Measurements from ENCODE around the gene CDCP2.
"Not testable (repeated sequence)": the region's sequence is repeated elsewhere in the genome, so short reads cannot be mapped to it uniquely, and the experiment has no call there.

CDCP2 gene

GRCh38 chr1:54177726-54178125, 24.9 kb upstream of the CDCP2 start:
- Histone ChIP-seq H3K9me3 (ENCODE audit: control insufficient read depth, insufficient read depth, low read length) (no peaks in the 10 kb centered on the region), H3K9ac (ENCODE audit: low read depth, low read length) (no peak overlapping the region), H3K4me1 (ENCODE audit: control insufficient read depth, insufficient read depth, low read length) (no peaks in the 10 kb centered on the region), H3K36me3 (ENCODE audit: control insufficient read depth, insufficient read depth, low read length) (no peaks in the 10 kb centered on the region), H3K27me3 (ENCODE audit: control insufficient read depth, insufficient read depth, low read length) (no peaks in the 10 kb centered on the region), H3K4me3 (ENCODE audit: low read depth, low read length) (no peak overlapping the region)

GRCh38 chr1:54176621-54177327, 24.0 kb upstream of the CDCP2 start:
- no peaks in the 10 kb centered on the region for H3K36me3 ChIP-seq (ENCODE audit: control insufficient read depth, insufficient read depth, low read length)

GRCh38 chr1:54174106-54174505, 21.3 kb upstream of the CDCP2 start:
- Histone ChIP-seq H3K4me3 (ENCODE audit: low read depth, low read length) (no peak overlapping the region), H3K4me1 (ENCODE audit: control insufficient read depth, insufficient read depth, low read length) (no peaks in the 10 kb centered on the region), H3K36me3 (ENCODE audit: control insufficient read depth, insufficient read depth, low read length) (no peaks in the 10 kb centered on the region), H3K27me3 (ENCODE audit: control insufficient read depth, insufficient read depth, low read length) (no peaks in the 10 kb centered on the region), H3K9ac (ENCODE audit: low read depth, low read length) (no peak overlapping the region), H3K9me3 (ENCODE audit: control insufficient read depth, insufficient read depth, low read length) (no peaks in the 10 kb centered on the region)

More at GRCh38 chr1:54176621-54177327, 24.0 kb upstream of the CDCP2 start:
- Histone ChIP-seq H3K9ac (ENCODE audit: low read depth, low read length) (no peak overlapping the region), H3K9me3 (ENCODE audit: control insufficient read depth, insufficient read depth, low read length) (no peaks in the 10 kb centered on the region), H3K4me3 (ENCODE audit: low read depth, low read length) (no peak overlapping the region), H3K27me3 (ENCODE audit: control insufficient read depth, insufficient read depth, low read length) (no peaks in the 10 kb centered on the region), H3K4me1 (ENCODE audit: control insufficient read depth, insufficient read depth, low read length) (no peaks in the 10 kb centered on the region)

GRCh38 chr1:54173681-54174080, 20.9 kb upstream of the CDCP2 start:
- H3K4me1 ChIP-seq (ENCODE audit: control insufficient read depth, insufficient read depth, low read length) = no peaks in the 10 kb centered on the region
- no peaks in the 10 kb centered on the region for H3K36me3 ChIP-seq (ENCODE audit: control insufficient read depth, insufficient read depth, low read length)
- no peak overlapping the region for H3K9ac ChIP-seq (ENCODE audit: low read depth, low read length)
- H3K27me3 ChIP-seq (ENCODE audit: control insufficient read depth, insufficient read depth, low read length) = no peaks in the 10 kb centered on the region
- H3K9me3 ChIP-seq (ENCODE audit: control insufficient read depth, insufficient read depth, low read length) = no peaks in the 10 kb centered on the region
- no peak overlapping the region for H3K4me3 ChIP-seq (ENCODE audit: low read depth, low read length)

- no peaks in the 10 kb centered on the region for H3K9me3 ChIP-seq (ENCODE audit: control insufficient read depth, insufficient read depth, low read length)
- H3K36me3 ChIP-seq (ENCODE audit: control insufficient read depth, insufficient read depth, low read length) = no peaks in the 10 kb centered on the region
- H3K4me3 ChIP-seq (ENCODE audit: low read depth, low read length) = no peak overlapping the region
- H3K4me1 ChIP-seq (ENCODE audit: control insufficient read depth, insufficient read depth, low read length) = no peaks in the 10 kb centered on the region
- no peaks in the 10 kb centered on the region for H3K27me3 ChIP-seq (ENCODE audit: control insufficient read depth, insufficient read depth, low read length)
- no peak overlapping the region for H3K9ac ChIP-seq (ENCODE audit: low read depth, low read length)
Measured at GRCh38 chr1:54172614-54173599, 20.1 kb upstream of the CDCP2 start.

GRCh38 chr1:54171606-54172005, 18.8 kb upstream of the CDCP2 start:
- no peak overlapping the region for H3K4me3 ChIP-seq (ENCODE audit: low read depth, low read length)
- no peak overlapping the region for H3K9ac ChIP-seq (ENCODE audit: low read depth, low read length)
- H3K4me1 ChIP-seq (ENCODE audit: control insufficient read depth, insufficient read depth, low read length) = no peaks in the 10 kb centered on the region
- H3K27me3 ChIP-seq (ENCODE audit: control insufficient read depth, insufficient read depth, low read length) = no peaks in the 10 kb centered on the region
- H3K36me3 ChIP-seq (ENCODE audit: control insufficient read depth, insufficient read depth, low read length) = no peaks in the 10 kb centered on the region
- H3K9me3 ChIP-seq (ENCODE audit: control insufficient read depth, insufficient read depth, low read length) = no peaks in the 10 kb centered on the region

GRCh38 chr1:54171016-54171415, 18.2 kb upstream of the CDCP2 start:
- Histone ChIP-seq H3K27me3 (ENCODE audit: control insufficient read depth, insufficient read depth, low read length) (no peaks in the 10 kb centered on the region), H3K36me3 (ENCODE audit: control insufficient read depth, insufficient read depth, low read length) (no peaks in the 10 kb centered on the region), H3K4me3 (ENCODE audit: low read depth, low read length) (no peak overlapping the region), H3K9me3 (ENCODE audit: control insufficient read depth, insufficient read depth, low read length) (no peaks in the 10 kb centered on the region), H3K4me1 (ENCODE audit: control insufficient read depth, insufficient read depth, low read length) (no peaks in the 10 kb centered on the region), H3K9ac (ENCODE audit: low read depth, low read length) (no peak overlapping the region)

GRCh38 chr1:54169068-54169467, 16.3 kb upstream of the CDCP2 start:
- Histone ChIP-seq H3K9me3 (ENCODE audit: control insufficient read depth, insufficient read depth, low read length) (no peaks in the 10 kb centered on the region), H3K4me3 (ENCODE audit: low read depth, low read length) (no peak overlapping the region), H3K9ac (ENCODE audit: low read depth, low read length) (no peak overlapping the region), H3K4me1 (ENCODE audit: control insufficient read depth, insufficient read depth, low read length) (no peaks in the 10 kb centered on the region), H3K27me3 (ENCODE audit: control insufficient read depth, insufficient read depth, low read length) (no peaks in the 10 kb centered on the region), H3K36me3 (ENCODE audit: control insufficient read depth, insufficient read depth, low read length) (no peaks in the 10 kb centered on the region)

GRCh38 chr1:54168206-54168965, 15.6 kb upstream of the CDCP2 start:
- Histone ChIP-seq H3K9ac (ENCODE audit: low read depth, low read length) (no peak overlapping the region), H3K4me1 (ENCODE audit: control insufficient read depth, insufficient read depth, low read length) (no peaks in the 10 kb centered on the region), H3K4me3 (ENCODE audit: low read depth, low read length) (no peak overlapping the region)

GRCh38 chr1:54167422-54168139, 14.8 kb upstream of the CDCP2 start:
- Histone ChIP-seq H3K36me3 (ENCODE audit: control insufficient read depth, insufficient read depth, low read length) (no peaks in the 10 kb centered on the region), H3K4me3 (ENCODE audit: low read depth, low read length) (no peak overlapping the region), H3K4me1 (ENCODE audit: control insufficient read depth, insufficient read depth, low read length) (no peaks in the 10 kb centered on the region), H3K9me3 (ENCODE audit: control insufficient read depth, insufficient read depth, low read length) (no peaks in the 10 kb centered on the region), H3K27me3 (ENCODE audit: control insufficient read depth, insufficient read depth, low read length) (no peaks in the 10 kb centered on the region), H3K9ac (ENCODE audit: low read depth, low read length) (no peak overlapping the region)

More at GRCh38 chr1:54168206-54168965, 15.6 kb upstream of the CDCP2 start:
- no peaks in the 10 kb centered on the region for H3K36me3 ChIP-seq (ENCODE audit: control insufficient read depth, insufficient read depth, low read length)
- H3K27me3 ChIP-seq (ENCODE audit: control insufficient read depth, insufficient read depth, low read length) = no peaks in the 10 kb centered on the region
- no peaks in the 10 kb centered on the region for H3K9me3 ChIP-seq (ENCODE audit: control insufficient read depth, insufficient read depth, low read length)

GRCh38 chr1:54166357-54166756, 13.6 kb upstream of the CDCP2 start:
- not testable (repeated sequence) for H3K9me3 ChIP-seq (ENCODE audit: control insufficient read depth, insufficient read depth, low read length); H3K27me3 ChIP-seq (ENCODE audit: control insufficient read depth, insufficient read depth, low read length); H3K4me1 ChIP-seq (ENCODE audit: control insufficient read depth, insufficient read depth, low read length); H3K4me3 ChIP-seq (ENCODE audit: low read depth, low read length); H3K36me3 ChIP-seq (ENCODE audit: control insufficient read depth, insufficient read depth, low read length); H3K9ac ChIP-seq (ENCODE audit: low read depth, low read length)

Measured in iPS-15b (cell line).